ENCODE results near the gene CCDC178.
"Not testable (repeated sequence)": the region's sequence is repeated elsewhere in the genome, so short reads cannot be mapped to it uniquely, and the experiment has no call there.

Gene CCDC178

DNA sequence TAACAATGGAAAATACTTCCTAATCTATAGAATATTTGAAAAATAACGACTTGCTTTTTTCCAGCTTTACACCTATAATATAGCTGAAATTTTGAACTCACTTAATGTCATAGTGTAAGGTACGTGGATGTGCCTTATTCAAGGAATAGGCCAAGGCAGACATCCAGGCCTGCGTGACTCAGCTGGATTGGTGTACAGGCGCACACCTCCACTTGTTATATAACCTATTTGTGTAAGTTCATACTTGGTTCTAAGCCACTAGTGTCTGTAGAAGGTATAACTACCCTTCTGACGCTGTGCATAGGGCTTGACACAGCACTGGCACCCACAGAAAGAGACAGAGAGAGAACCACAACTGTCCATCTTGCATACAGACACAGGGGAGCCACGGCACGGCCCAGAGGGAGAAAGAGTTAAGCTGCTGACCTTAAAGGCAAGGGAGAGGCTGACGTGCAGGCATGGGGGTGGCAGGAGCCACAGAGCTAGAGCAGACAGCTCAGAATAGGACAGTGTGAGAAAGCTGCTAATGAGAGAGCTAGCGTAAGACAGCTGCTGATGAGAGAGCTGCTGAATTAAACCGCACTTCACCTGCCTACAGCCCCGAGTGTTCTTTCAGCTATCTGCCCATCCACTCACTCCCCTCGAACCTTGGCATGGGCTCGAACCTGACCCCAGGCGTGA lies 16.1 kb downstream of the CCDC178 start:
- no peak overlapping the region for H3K4me3 ChIP-seq (ENCODE audit: control insufficient read depth in 1 of 7, extremely low read depth in 1 of 7, insufficient read depth in 4 of 7, low read depth in 2 of 7, low read length in 6 of 7)
- H3K4me1 ChIP-seq (ENCODE audit: control extremely low read depth in 1 of 4, control insufficient read depth in 4 of 4, insufficient read depth in 4 of 4, low read length in 3 of 4), result no peaks in the 10 kb centered on the region
- ChIA-PET CTCF (no interaction called here), POLR2A (no interaction called here)
- 96% methylated on average over 11 of the region's 14 CpGs for whole genome bisulfite sequencing (ENCODE audit: insufficient coverage)
- DNase-seq, result no peak
- no peak overlapping the region for H3K27ac ChIP-seq (ENCODE audit: insufficient read depth in 1 of 2, low read depth in 1 of 2, low read length in 2 of 2, poor library complexity in 1 of 2, severe bottlenecking in 2 of 2)
- no peaks in the 10 kb centered on the region for H3K36me3 ChIP-seq (ENCODE audit: control insufficient read depth in 4 of 4, insufficient read depth in 4 of 4, low read length in 3 of 4)
- no peaks in the 10 kb centered on the region for H3K9me3 ChIP-seq (ENCODE audit: control extremely low read depth in 1 of 5, control insufficient read depth in 4 of 5, insufficient read depth in 2 of 5, low read depth in 1 of 5, low read length in 4 of 5)
- H3K27me3 ChIP-seq (replicated peaks in 2 of 5; ENCODE audit: control insufficient read depth in 4 of 5, insufficient read depth in 5 of 5, low read length in 4 of 5), result no peaks in the 10 kb centered on the region

DNA sequence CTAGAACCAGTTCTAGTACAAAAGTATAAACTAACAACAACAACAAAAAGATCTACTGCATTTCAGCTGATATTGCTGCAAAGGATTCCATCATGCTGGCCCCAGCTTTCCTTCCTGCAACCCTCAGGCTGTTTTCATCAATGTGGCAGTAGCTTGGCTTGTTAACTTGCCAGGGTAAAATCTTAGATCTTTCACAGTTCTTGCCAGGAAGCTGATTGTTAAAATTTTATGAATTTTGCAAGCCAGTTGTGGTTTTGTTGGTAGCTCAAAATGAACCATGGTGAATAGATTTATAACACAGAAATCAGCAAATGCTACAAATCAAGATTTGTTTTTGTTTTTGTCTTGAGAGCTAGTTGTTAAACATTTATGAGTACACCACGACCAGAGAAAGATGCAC lies 19.3 kb downstream of the CCDC178 start:
- no peaks in the 10 kb centered on the region for H3K36me3 ChIP-seq (ENCODE audit: control insufficient read depth in 4 of 4, insufficient read depth in 4 of 4, low read length in 3 of 4)
- ChIA-PET CTCF (no interaction called here), POLR2A (no interaction called here)
- no peaks in the 10 kb centered on the region for H3K9me3 ChIP-seq (ENCODE audit: control extremely low read depth in 1 of 5, control insufficient read depth in 4 of 5, insufficient read depth in 2 of 5, low read depth in 1 of 5, low read length in 4 of 5)
- no peak overlapping the region for H3K4me3 ChIP-seq (ENCODE audit: control insufficient read depth in 1 of 7, extremely low read depth in 1 of 7, insufficient read depth in 4 of 7, low read depth in 2 of 7, low read length in 6 of 7)
- WGBS (ENCODE audit: insufficient coverage), result 80% methylated on average over 1 of the region's 1 CpG
- no peaks in the 10 kb centered on the region for H3K4me1 ChIP-seq (ENCODE audit: control extremely low read depth in 1 of 4, control insufficient read depth in 4 of 4, insufficient read depth in 4 of 4, low read length in 3 of 4)
- DNase-seq, result no peak
- H3K27me3 ChIP-seq (replicated peaks in 2 of 5; ENCODE audit: control insufficient read depth in 4 of 5, insufficient read depth in 5 of 5, low read length in 4 of 5), result no peaks in the 10 kb centered on the region
- no peak overlapping the region for H3K27ac ChIP-seq (ENCODE audit: insufficient read depth in 1 of 2, low read depth in 1 of 2, low read length in 2 of 2, poor library complexity in 1 of 2, severe bottlenecking in 2 of 2)

DNA sequence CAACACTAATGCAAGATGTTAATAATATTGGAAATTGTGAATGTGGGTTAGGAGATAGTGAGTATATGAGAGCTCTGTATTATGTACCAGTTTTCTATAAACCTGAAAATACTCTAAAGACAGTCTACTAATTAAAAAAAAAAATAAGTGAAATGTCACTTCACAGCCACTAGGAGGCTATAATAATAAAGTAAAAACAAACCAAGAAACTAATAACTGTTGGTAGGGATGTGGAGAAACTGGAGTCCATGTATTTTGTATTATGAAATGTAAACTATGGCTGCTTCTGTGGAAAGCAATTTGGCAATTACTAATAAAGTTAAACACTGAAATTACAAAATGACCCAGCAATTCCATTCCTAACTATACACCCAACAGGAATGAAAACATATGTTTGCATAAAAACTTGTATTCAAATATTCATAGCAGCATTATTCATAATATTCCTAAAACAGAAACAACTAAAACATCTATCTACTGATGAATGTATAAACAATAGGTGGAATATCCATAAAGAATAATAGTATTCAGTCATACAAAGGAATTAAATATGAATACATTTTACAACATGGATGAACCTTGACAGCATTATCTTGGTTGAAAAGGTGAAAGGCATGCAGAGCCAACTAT lies 36.2 kb downstream of the CCDC178 start:
- no peak for DNase-seq

DNA sequence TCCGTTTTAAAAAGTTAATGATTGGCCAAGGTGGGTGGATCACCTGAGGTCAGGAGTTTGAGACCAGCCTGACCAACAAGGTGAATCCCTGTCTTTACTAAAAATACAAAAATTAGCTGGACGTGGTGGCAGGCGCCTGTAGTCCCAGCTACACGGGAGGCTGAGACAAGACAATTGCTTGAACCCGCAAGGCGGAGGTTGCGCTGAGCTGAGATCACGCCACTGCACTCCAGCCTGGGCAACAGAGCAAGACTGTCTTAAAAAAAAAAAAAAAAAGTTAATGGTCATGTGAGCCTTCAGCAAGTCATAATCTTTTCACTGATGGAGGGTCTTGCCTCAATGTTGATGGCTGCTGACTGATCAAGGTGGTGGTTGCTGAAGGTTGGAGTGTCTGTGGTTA lies 41.6 kb downstream of the CCDC178 start:
- H3K9me3 ChIP-seq (ENCODE audit: control extremely low read depth in 1 of 5, control insufficient read depth in 4 of 5, insufficient read depth in 2 of 5, low read depth in 1 of 5, low read length in 4 of 5); H3K4me3 ChIP-seq (ENCODE audit: control insufficient read depth in 1 of 7, extremely low read depth in 1 of 7, insufficient read depth in 4 of 7, low read depth in 2 of 7, low read length in 6 of 7); H3K27ac ChIP-seq (ENCODE audit: insufficient read depth in 1 of 2, low read depth in 1 of 2, low read length in 2 of 2, poor library complexity in 1 of 2, severe bottlenecking in 2 of 2); H3K36me3 ChIP-seq (ENCODE audit: control insufficient read depth in 4 of 4, insufficient read depth in 4 of 4, low read length in 3 of 4); H3K27me3 ChIP-seq (replicated peaks in 2 of 5; ENCODE audit: control insufficient read depth in 4 of 5, insufficient read depth in 5 of 5, low read length in 4 of 5); DNase-seq; POLR2A ChIA-PET; CTCF ChIA-PET; H3K4me1 ChIP-seq (ENCODE audit: control extremely low read depth in 1 of 4, control insufficient read depth in 4 of 4, insufficient read depth in 4 of 4, low read length in 3 of 4): not testable (repeated sequence)
- WGBS (ENCODE audit: insufficient coverage), result 100% methylated on average over 6 of the region's 8 CpGs

More for the DNA sequence above, 36.2 kb downstream of the CCDC178 start:
- ChIA-PET POLR2A (no interaction called here), CTCF (interaction anchor here (0.6 kb wide), 1 partner anchor 62 kb away, joined by 3 read pairs; no protein-coding TSS in a partner anchor)
- Histone ChIP-seq H3K36me3 (ENCODE audit: control insufficient read depth in 4 of 4, insufficient read depth in 4 of 4, low read length in 3 of 4) (no peaks in the 10 kb centered on the region), H3K4me1 (ENCODE audit: control extremely low read depth in 1 of 4, control insufficient read depth in 4 of 4, insufficient read depth in 4 of 4, low read length in 3 of 4) (no peaks in the 10 kb centered on the region), H3K4me3 (ENCODE audit: control insufficient read depth in 1 of 7, extremely low read depth in 1 of 7, insufficient read depth in 4 of 7, low read depth in 2 of 7, low read length in 6 of 7) (no peak overlapping the region), H3K27ac (ENCODE audit: insufficient read depth in 1 of 2, low read depth in 1 of 2, low read length in 2 of 2, poor library complexity in 1 of 2, severe bottlenecking in 2 of 2) (no peak overlapping the region), H3K27me3 (replicated peaks in 2 of 5; ENCODE audit: control insufficient read depth in 4 of 5, insufficient read depth in 5 of 5, low read length in 4 of 5) (no peaks in the 10 kb centered on the region), H3K9me3 (ENCODE audit: control extremely low read depth in 1 of 5, control insufficient read depth in 4 of 5, insufficient read depth in 2 of 5, low read depth in 1 of 5, low read length in 4 of 5) (no peaks in the 10 kb centered on the region)

DNA sequence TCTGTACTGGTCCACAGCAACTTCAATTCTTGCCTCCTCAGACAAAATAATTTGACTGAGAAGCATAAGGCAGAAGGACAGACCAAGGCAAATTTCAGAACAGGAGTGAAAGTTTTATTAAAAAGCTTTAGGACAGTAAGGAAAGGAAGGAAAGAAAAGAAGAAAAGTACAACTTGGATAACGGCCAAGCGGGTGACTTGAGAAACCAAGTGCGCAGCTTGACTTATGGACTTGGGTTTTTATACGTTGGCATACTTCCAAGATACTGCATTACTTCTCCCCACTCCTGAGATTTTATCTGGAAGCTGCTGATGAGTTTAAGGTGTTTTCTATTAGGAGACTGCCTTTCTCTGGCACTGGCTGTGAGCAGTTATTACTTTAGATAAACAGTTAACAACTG lies 64.7 kb downstream of the CCDC178 start:
- no CpG with 5 or more reads among the region's 4 CpGs for WGBS (ENCODE audit: insufficient coverage)
- H3K27ac ChIP-seq (ENCODE audit: insufficient read depth in 1 of 2, low read depth in 1 of 2, low read length in 2 of 2, poor library complexity in 1 of 2, severe bottlenecking in 2 of 2), result no peak overlapping the region

GRCh38 chr18:33372442-33372841 lies 68.1 kb downstream of the CCDC178 start:
- Histone ChIP-seq H3K27ac (ENCODE audit: insufficient read depth in 1 of 2, low read depth in 1 of 2, low read length in 2 of 2, poor library complexity in 1 of 2, severe bottlenecking in 2 of 2) (no peak overlapping the region), H3K36me3 (ENCODE audit: control insufficient read depth in 4 of 4, insufficient read depth in 4 of 4, low read length in 3 of 4) (no peaks in the 10 kb centered on the region), H3K9me3 (ENCODE audit: control extremely low read depth in 1 of 5, control insufficient read depth in 4 of 5, insufficient read depth in 2 of 5, low read depth in 1 of 5, low read length in 4 of 5) (no peaks in the 10 kb centered on the region), H3K27me3 (replicated peaks in 2 of 5; ENCODE audit: control insufficient read depth in 4 of 5, insufficient read depth in 5 of 5, low read length in 4 of 5) (no peaks in the 10 kb centered on the region), H3K4me1 (ENCODE audit: control extremely low read depth in 1 of 4, control insufficient read depth in 4 of 4, insufficient read depth in 4 of 4, low read length in 3 of 4) (peaks cover 0 to 5% (median 0%) of the 10 kb centered on the region in 4 experiments), H3K4me3 (ENCODE audit: control insufficient read depth in 1 of 7, extremely low read depth in 1 of 7, insufficient read depth in 4 of 7, low read depth in 2 of 7, low read length in 6 of 7) (no peak overlapping the region)
- no CpG with 5 or more reads among the region's 3 CpGs for WGBS (ENCODE audit: insufficient coverage)
- DNase-seq, result peak in 2 of 3 donors; percentile 7 to 18
- POLR2A ChIA-PET, result no interaction called here
- CTCF ChIA-PET, result no interaction called here

More for the DNA sequence above, 64.7 kb downstream of the CCDC178 start:
- H3K27me3 ChIP-seq (replicated peaks in 2 of 5; ENCODE audit: control insufficient read depth in 4 of 5, insufficient read depth in 5 of 5, low read length in 4 of 5), result no peaks in the 10 kb centered on the region
- peaks cover 0 to 5% (median 0%) of the 10 kb centered on the region in 4 experiments for H3K4me1 ChIP-seq (ENCODE audit: control extremely low read depth in 1 of 4, control insufficient read depth in 4 of 4, insufficient read depth in 4 of 4, low read length in 3 of 4)
- H3K4me3 ChIP-seq (ENCODE audit: control insufficient read depth in 1 of 7, extremely low read depth in 1 of 7, insufficient read depth in 4 of 7, low read depth in 2 of 7, low read length in 6 of 7), result no peak overlapping the region
- ChIA-PET POLR2A (no interaction called here), CTCF (interaction anchor here (0.9 kb wide), 1 partner anchor 9 kb away, joined by 3 read pairs; no protein-coding TSS in a partner anchor)
- H3K36me3 ChIP-seq (ENCODE audit: control insufficient read depth in 4 of 4, insufficient read depth in 4 of 4, low read length in 3 of 4), result no peaks in the 10 kb centered on the region
- no peaks in the 10 kb centered on the region for H3K9me3 ChIP-seq (ENCODE audit: control extremely low read depth in 1 of 5, control insufficient read depth in 4 of 5, insufficient read depth in 2 of 5, low read depth in 1 of 5, low read length in 4 of 5)
- peak in 2 of 3 donors; percentile 11 to 23 for DNase-seq

- 89% methylated on average over 2 of the region's 8 CpGs for WGBS (ENCODE audit: insufficient coverage)
- H3K27ac ChIP-seq (ENCODE audit: insufficient read depth in 1 of 2, low read depth in 1 of 2, low read length in 2 of 2, poor library complexity in 1 of 2, severe bottlenecking in 2 of 2), result no peak overlapping the region
- POLR2A ChIA-PET, result no interaction called here
Measured at GRCh38 chr18:33369711-33370449, 70.6 kb downstream of the CCDC178 start.

More at GRCh38 chr18:33369711-33370449, 70.6 kb downstream of the CCDC178 start:
- peaks cover 0 to 5% (median 0%) of the 10 kb centered on the region in 4 experiments for H3K4me1 ChIP-seq (ENCODE audit: control extremely low read depth in 1 of 4, control insufficient read depth in 4 of 4, insufficient read depth in 4 of 4, low read length in 3 of 4)
- H3K36me3 ChIP-seq (ENCODE audit: control insufficient read depth in 4 of 4, insufficient read depth in 4 of 4, low read length in 3 of 4), result no peaks in the 10 kb centered on the region
- CTCF ChIA-PET, result no interaction called here
- no peak overlapping the region for H3K4me3 ChIP-seq (ENCODE audit: control insufficient read depth in 1 of 7, extremely low read depth in 1 of 7, insufficient read depth in 4 of 7, low read depth in 2 of 7, low read length in 6 of 7)
- H3K9me3 ChIP-seq (ENCODE audit: control extremely low read depth in 1 of 5, control insufficient read depth in 4 of 5, insufficient read depth in 2 of 5, low read depth in 1 of 5, low read length in 4 of 5), result no peaks in the 10 kb centered on the region
- no peaks in the 10 kb centered on the region for H3K27me3 ChIP-seq (replicated peaks in 2 of 5; ENCODE audit: control insufficient read depth in 4 of 5, insufficient read depth in 5 of 5, low read length in 4 of 5)
- no peak for DNase-seq

All from common myeloid progenitor, CD34-positive (primary cell).